PFSK-1 (cell line): ENCODE measurements around the gene GALNT12.
A peak's percentile ranks its signal among the peaks of the same experiment; 100 is the strongest.

Source experiments
- FOXP2 ChIP-seq: optimal IDR thresholded peaks from 2 replicates; pipeline ENCODE3; 2011; ENCODE audit warnings: borderline replicate concordance, control low read depth, inconsistent platforms; ENCODE audit not compliant: insufficient read depth; ENCODE audit errors: extremely low read length, extremely low read depth
- POLR2AphosphoS5 ChIP-seq: IDR thresholded peaks from 2 replicates; pipeline ENCODE4 v1.6.1; 2012; ENCODE audit warnings: low read depth, mild to moderate bottlenecking, control low read depth, low read length, moderate library complexity
- REST ChIP-seq, 2 experiments: IDR thresholded peaks; 2 replicates each; pipeline versions ENCODE4 v1.6.1 to v1.8.0; 2011 to 2012; ENCODE audit warnings: low read depth in 2 of 2, low read length in 2 of 2, control low read depth in 1 of 2, inconsistent platforms in 1 of 2, mild to moderate bottlenecking in 1 of 2, moderate library complexity in 1 of 2; ENCODE audit not compliant: insufficient read depth in 1 of 2
- SIN3A ChIP-seq: IDR thresholded peaks from 2 replicates; pipeline ENCODE4 v1.6.1; 2012; ENCODE audit warnings: mild to moderate bottlenecking, low read length, moderate library complexity, borderline replicate concordance; ENCODE audit not compliant: insufficient read depth
- TAF1 ChIP-seq: IDR thresholded peaks from 2 replicates; pipeline ENCODE4 v1.6.1; 2012; ENCODE audit warnings: low read length, control low read depth, borderline replicate concordance; ENCODE audit not compliant: insufficient read depth

Gene GALNT12

DNA sequence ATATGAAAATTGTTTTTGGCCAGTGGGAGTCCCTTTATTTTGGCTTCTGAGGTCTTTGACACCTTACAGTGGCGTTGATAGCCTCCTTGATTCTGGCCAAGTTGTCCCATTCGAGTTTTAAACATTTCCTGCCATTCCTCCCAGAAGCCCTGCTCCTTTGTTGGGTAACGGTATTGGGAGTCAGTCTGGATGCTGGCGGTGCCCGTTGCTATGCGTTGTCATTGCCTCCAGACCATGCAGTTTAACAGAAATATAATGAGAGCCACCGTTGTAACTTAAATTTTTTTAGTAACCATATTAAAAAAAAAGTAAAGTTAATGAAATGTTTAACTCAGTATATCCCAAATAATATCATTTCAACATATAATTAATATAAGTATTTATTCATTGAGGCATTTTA lies 35.0 kb downstream of the GALNT12 start:
- TF ChIP-seq REST (IDR thresholded peaks at IDR 0.05; ENCODE audit: insufficient read depth in 1 of 2, low read depth in 2 of 2, low read length in 2 of 2) (no peak), FOXP2 (no peak), TAF1 (no peak), POLR2AphosphoS5 (no peak), SIN3A (no peak)

DNA sequence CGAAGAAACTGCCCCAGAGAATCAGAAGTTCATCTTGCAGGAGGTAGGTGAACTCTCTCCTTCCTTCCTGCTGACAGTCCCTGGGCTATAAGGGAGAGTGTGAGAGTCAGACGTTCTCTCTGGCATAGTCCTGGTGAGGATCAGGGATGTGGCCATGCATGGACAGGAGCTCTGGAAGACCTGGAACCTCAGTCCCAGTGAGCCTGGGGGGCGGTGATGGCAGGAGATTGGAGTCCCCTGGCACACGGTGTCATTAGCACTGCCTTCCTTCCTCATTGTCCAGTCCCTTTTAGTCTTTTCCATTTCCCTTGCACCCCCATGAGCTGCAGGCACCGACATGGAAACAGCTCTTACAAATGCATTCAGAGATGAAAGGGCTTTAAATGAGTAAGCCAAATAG lies 38.6 kb downstream of the GALNT12 start:
- TF ChIP-seq FOXP2 (no peak), TAF1 (no peak), SIN3A (no peak), POLR2AphosphoS5 (no peak), REST (IDR thresholded peaks at IDR 0.05; ENCODE audit: insufficient read depth in 1 of 2, low read depth in 2 of 2, low read length in 2 of 2) (no peak)

GRCh38 chr9:98846879-98847278 lies 39.4 kb downstream of the GALNT12 start:
- TF ChIP-seq POLR2AphosphoS5: no peak

GRCh38 chr9:98848450-98849149 lies 41.1 kb downstream of the GALNT12 start:
- no peak for TF ChIP-seq POLR2AphosphoS5
- TF ChIP-seq FOXP2: peak; percentile 44

GRCh38 chr9:98849563-98849962 lies 42.1 kb downstream of the GALNT12 start:
- TF ChIP-seq SIN3A: no peak
- no peak for TF ChIP-seq TAF1
- TF ChIP-seq POLR2AphosphoS5: no peak
- no peak for TF ChIP-seq FOXP2
- TF ChIP-seq REST (IDR thresholded peaks at IDR 0.05; ENCODE audit: insufficient read depth in 1 of 2, low read depth in 2 of 2, low read length in 2 of 2): no peak

DNA sequence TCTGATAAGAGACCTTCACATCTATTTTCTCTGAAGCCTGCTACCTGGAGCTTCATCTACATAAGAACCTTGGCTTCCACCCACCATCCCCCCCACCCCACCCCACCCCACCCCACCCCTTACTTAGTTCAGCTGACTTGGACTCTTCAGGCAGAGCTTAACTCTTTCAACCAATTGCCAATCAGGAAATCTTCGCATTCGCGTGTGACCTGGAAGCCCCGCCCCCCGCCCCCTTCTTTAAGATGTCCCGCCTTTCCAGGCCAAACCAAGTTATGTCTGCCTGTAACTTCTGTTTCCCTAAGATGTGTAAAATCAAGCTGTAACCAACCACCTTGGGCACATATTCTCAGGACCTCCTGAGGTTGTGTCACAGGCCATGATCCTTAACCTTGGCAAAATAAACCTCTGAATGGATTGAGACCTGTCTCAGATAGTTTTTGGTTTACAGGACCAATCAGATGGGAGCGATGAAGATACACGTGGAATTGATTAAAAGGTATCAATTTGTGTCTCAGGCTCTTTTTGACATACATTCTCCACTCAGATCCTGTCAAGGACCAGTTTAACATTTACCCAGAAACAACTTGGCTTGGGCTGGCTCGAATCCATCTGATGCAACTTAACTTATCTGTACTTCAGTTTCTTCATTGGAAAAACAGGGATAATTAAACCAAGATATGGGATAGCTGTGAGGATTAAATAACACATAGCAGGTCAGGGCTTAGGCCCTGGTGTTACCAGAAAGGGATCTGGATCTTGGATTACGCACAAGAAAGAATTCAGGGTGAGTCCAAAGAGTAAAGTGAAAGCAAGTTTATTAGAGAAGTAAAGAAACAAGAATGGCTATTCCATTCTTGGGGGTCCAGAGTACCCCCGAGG lies 43.6 kb downstream of the GALNT12 start:
- no peak for TF ChIP-seq REST (IDR thresholded peaks at IDR 0.05; ENCODE audit: insufficient read depth in 1 of 2, low read depth in 2 of 2, low read length in 2 of 2)
- TF ChIP-seq POLR2AphosphoS5: no peak
- TF ChIP-seq SIN3A: no peak
- no peak for TF ChIP-seq FOXP2
- TF ChIP-seq TAF1: no peak
